SU-DHL-6 (cell line): ENCODE measurements around the gene PLEKHS1.

Experiments used
- CTCF ChIP-seq: fragments of 200-600 bp; sonication (generic); IDR thresholded peaks from one replicate; pipeline ENCODE4 v1.5.1; 2017; ENCODE audit warnings: antibody characterized with exemption, mild to moderate bottlenecking, low read length, moderate library complexity; ENCODE audit not compliant: insufficient read depth, poor library complexity, severe bottlenecking
- EZH2phosphoT487 ChIP-seq: fragments of 200-600 bp; sonication (generic), shearing (Covaris generic); conservative IDR thresholded peaks from 2 replicates; pipeline ENCODE4 v1.6.1; 2018; ENCODE audit warnings: mild to moderate bottlenecking, antibody characterized with exemption, low read length, moderate library complexity, mixed read lengths

- TF ChIP-seq CTCF (no peak), EZH2phosphoT487 (no peak)
Measured at GRCh38 chr10:113712024-113712423, 39.5 kb upstream of the PLEKHS1 start.
